SK-N-SH treated with all-trans-retinoic acid at 6 μM for 48 hours (cell line): ENCODE results near the gene ZNF683.
"Not testable (repeated sequence)": the region's sequence is repeated elsewhere in the genome, so short reads cannot be mapped to it uniquely, and the experiment has no call there.

Experiments
- ZC3H10 ChIP-seq: fragments of 250-450 bp; sonication (Bioruptor Pico); IDR thresholded peaks from 2 replicates; pipeline ENCODE4 v1.5.1; 2021; ENCODE audit warnings: mild to moderate bottlenecking, moderate library complexity
- ZNF565 ChIP-seq: fragments of 450-650 bp; formaldehyde crosslinking; conservative IDR thresholded peaks from 2 replicates; pipeline ENCODE4 v1.5.0; 2020; ENCODE audit warnings: low read depth, mild to moderate bottlenecking, moderate library complexity
- TF ChIP-seq, protein P1 (sequence below): fragments of 250-450 bp; sonication (Bioruptor Pico); IDR thresholded peaks from 2 replicates; pipeline ENCODE4 v1.5.0; 2020; ENCODE audit warnings: mild to moderate bottlenecking, moderate library complexity

DNA sequence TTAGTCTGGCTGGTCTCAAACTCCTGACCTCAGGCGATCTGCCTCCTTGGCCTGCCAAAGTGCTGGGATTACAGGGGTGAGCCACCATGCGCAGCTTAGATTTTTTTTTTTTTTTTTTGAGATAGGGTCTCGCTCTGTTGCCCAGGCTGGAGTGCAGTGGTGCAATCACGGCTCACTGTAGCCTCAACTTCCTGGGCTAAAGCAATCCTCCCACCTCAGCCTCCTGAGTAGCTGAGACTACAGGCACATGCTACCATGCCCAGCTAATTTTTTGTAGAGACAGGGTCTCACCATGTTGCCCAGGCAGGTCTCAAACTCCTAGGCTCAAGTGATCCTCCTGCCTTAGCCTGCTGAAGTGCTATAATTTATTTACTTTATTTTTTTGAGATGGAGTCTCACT lies 43.2 kb downstream of the ZNF683 start:
- TF ChIP-seq, protein P1, sequence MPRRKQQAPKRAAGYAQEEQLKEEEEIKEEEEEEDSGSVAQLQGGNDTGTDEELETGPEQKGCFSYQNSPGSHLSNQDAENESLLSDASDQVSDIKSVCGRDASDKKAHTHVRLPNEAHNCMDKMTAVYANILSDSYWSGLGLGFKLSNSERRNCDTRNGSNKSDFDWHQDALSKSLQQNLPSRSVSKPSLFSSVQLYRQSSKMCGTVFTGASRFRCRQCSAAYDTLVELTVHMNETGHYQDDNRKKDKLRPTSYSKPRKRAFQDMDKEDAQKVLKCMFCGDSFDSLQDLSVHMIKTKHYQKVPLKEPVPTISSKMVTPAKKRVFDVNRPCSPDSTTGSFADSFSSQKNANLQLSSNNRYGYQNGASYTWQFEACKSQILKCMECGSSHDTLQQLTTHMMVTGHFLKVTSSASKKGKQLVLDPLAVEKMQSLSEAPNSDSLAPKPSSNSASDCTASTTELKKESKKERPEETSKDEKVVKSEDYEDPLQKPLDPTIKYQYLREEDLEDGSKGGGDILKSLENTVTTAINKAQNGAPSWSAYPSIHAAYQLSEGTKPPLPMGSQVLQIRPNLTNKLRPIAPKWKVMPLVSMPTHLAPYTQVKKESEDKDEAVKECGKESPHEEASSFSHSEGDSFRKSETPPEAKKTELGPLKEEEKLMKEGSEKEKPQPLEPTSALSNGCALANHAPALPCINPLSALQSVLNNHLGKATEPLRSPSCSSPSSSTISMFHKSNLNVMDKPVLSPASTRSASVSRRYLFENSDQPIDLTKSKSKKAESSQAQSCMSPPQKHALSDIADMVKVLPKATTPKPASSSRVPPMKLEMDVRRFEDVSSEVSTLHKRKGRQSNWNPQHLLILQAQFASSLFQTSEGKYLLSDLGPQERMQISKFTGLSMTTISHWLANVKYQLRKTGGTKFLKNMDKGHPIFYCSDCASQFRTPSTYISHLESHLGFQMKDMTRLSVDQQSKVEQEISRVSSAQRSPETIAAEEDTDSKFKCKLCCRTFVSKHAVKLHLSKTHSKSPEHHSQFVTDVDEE = not testable (repeated sequence)
- TF ChIP-seq ZC3H10, ZNF565 (CRISPR knock-in tag): not testable (repeated sequence)
